IPS-NIHi7 (cell line): ENCODE data around the gene EML3.
"Not testable (repeated sequence)": the region's sequence is repeated elsewhere in the genome, so short reads cannot be mapped to it uniquely, and the experiment has no call there.

Experiments used
- DNase-seq: peaks from one replicate; pipeline ENCODE4 v3.0.0; 2012; ENCODE audit warnings: mixed read lengths; ENCODE audit errors: extremely low spot score

EML3 gene, protein sequence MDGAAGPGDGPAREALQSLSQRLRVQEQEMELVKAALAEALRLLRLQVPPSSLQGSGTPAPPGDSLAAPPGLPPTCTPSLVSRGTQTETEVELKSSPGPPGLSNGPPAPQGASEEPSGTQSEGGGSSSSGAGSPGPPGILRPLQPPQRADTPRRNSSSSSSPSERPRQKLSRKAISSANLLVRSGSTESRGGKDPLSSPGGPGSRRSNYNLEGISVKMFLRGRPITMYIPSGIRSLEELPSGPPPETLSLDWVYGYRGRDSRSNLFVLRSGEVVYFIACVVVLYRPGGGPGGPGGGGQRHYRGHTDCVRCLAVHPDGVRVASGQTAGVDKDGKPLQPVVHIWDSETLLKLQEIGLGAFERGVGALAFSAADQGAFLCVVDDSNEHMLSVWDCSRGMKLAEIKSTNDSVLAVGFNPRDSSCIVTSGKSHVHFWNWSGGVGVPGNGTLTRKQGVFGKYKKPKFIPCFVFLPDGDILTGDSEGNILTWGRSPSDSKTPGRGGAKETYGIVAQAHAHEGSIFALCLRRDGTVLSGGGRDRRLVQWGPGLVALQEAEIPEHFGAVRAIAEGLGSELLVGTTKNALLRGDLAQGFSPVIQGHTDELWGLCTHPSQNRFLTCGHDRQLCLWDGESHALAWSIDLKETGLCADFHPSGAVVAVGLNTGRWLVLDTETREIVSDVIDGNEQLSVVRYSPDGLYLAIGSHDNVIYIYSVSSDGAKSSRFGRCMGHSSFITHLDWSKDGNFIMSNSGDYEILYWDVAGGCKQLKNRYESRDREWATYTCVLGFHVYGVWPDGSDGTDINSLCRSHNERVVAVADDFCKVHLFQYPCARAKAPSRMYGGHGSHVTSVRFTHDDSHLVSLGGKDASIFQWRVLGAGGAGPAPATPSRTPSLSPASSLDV

DNA sequence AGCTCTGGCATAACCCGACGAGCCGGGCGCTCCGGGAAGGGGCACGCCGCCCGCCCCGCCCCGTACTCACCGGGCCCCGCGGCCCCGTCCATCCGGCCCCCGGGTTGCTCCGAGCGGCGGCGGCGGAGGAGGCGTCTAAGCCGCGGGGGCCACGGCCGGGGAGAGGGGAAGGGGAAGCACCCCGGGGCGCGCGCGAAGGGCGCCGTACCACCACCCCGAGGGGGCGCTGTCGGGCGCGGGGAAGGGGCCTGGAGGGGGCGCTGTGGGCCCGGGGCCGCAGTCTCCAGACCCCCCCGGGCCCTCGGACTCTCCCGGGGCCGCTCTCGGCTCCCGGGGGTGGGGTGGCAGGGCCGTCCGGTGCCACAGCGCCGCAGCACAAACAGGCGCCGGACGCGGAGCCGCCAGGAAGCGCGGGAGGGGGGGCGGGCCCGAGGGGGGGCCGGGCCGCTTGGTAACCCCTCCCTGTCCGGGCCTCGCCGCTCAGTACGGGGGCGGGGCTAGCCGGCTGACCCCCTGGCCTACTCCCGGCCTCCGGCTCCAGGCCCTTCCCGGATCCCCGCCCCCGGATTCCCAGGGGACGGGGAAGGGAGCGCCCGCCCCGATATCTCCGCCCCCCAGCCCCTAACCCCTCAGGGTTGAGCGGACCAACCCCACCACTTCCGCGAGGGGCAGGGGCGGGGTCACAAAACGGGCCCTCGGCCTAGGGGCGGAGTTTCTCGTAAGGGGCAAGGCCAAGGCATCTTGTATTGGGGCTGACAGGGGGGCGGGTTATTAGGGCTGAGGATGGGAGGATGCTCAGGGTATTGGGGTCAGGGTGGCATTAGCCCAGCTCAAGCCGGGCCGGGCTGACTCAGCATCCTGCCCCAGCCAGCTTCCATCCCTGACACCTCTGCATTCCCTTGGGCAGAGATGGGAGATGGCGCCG lies at the start of gene EML3, which contains the start of gene ROM1:
Gene EML3 (minus strand): TSS at position 410 of the 925 bp plus-strand sequence. CDS start 318 bp downstream, at position 92.
Gene ROM1 (plus strand): TSS at position 892 of the 925 bp plus-strand sequence. CDS start 25 bp downstream, at position 917.
- DNase-seq, result peak; percentile 97

DNA sequence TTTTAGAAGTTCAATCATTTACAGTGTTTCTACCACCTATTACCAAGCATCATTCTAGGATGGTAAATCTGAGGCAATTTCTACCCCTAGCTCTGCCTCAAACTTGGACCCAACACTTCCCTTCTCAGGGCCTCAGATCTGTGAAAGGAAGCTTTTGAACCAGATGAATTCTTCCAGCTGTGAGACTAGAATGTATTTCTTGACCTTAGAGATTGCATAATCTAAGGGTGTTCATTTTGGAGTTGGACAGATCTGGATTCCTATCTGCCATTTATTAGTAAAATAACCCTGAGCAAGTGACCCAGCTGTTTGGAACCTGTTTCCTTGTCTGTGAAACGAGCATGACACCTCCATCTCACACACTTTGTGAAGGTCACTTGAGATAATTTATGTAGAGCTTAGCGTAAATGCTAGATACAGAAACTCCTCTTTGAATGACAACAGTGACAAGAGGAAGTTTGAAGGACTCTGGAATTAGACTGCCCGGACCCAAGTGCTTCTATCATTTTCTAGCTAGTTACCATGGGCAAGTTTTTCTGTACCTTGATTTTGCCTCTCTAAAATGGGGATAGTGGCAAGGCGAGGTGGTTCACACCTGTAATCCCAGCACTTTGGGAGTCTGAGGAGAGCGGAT lies 44.3 kb upstream of the EML3 start:
- DNase-seq, result no peak

DNA sequence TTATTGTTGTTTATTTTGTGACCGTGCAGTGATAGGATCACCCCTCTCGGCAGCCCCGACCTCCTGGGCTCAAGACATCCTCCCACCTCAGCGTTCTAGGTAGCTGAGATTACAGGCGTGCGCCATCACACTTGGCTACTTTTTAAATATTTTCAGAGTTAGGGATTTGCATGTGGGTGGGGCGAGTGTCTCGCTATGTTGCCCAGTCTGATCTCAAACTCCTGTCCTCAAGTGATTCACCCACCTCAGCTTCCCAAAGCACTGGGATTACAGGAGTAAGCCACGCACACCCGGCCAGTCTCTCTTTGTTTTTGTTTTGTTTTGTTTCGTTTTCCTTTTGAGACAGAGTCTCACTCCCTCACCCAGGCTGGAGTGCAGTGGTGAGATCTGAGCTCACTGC lies 41.7 kb upstream of the EML3 start:
- no peak for DNase-seq

DNA sequence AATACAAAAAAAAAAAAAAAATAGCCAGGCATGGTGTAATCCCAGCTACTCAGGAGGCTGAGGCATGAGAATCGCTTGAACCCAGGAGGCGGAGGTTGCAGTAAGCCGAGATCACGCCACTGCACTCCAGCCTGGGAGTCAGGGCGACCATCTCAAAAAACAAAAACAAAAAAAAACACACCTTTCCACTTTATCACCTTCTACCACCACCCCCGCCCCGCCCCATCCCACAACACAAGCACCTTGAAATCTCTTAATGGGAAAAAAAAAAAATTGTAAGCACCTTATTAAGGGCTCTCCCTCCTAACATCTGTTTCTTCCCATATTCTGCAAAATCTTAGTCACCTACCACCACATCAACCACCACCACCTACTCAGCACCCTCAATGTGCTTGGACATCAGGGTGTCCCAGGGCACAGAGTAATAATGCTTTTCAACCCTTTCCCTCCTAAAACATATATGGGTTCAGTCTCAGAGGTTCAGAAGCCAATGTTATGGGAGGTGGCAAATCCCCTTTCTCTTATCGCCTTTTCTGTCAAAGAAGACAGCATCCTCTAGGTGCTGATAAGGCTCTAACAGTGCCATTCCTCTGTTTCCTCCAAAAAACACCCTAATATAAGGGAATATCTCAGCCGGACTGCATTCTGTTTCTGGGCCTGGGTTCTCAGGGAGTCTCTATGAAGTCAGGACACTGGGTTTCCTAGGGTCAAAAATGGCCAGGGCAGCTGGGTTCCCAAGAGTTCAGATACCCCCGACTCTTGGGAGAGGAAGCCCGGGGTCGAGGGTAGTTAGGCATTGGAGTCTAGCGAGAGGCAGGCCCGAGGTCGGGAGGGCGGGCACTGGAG lies 39.8 kb upstream of the EML3 start:
- DNase-seq, result no peak

DNA sequence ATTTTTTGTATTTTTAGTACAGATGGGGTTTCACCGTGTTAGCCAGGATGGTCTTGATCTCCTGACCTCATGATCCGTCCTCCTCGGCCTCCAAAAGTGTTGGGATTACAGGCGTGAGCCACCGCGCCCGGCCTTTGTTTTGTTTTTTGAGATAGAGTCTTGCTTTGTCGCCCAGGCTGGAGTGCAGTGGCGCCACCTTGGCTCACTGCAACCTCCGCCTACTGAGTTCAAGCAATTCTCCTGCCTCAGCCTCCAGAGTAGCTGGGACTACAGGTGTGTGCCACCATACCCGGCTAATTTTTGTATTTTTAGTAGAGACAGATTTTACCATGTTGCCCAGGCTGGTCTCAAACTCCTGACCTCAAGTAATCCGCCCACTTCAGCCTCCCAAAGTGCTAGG lies 37.7 kb upstream of the EML3 start:
- not testable (repeated sequence) for DNase-seq

DNA sequence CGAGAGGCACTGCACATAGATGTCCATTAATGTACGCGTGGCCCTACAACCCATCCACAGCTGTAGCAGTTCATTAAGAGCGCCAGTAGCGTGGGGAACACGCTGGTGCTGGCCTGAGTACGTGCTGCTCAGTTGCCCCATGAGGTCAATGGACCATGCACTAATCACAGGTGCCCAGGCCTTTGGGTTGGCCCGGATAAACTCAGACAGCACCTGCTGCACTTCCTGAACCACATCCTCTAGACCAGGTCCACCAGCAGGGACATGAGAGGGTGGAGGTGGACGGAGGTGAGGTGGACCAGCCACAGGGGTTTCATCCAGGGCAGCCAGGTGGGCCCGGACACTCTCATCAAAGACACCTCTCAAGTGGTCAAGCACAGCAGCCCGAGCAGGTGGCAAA lies 36.9 kb upstream of the EML3 start:
- DNase-seq, result no peak

DNA sequence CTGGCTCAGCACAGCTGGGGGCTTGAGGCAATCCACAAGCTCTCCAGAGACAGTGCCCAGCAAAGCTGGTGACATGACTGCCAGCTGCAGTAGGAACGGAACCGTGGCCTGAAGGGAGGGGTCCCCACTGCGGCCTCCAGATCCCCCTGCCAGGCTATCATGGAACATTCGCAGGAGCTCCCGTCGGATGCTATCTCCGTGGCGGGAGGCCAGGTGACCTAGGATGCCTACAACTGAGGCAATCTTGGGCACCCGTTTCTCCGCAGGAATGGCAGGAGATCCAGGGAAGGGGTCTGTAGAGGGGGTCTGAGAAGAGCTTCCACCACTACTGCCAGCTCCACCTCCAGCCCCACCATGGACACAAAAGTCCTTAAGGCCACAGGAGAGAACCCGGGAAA lies 36.4 kb upstream of the EML3 start:
- DNase-seq, result no peak

DNA sequence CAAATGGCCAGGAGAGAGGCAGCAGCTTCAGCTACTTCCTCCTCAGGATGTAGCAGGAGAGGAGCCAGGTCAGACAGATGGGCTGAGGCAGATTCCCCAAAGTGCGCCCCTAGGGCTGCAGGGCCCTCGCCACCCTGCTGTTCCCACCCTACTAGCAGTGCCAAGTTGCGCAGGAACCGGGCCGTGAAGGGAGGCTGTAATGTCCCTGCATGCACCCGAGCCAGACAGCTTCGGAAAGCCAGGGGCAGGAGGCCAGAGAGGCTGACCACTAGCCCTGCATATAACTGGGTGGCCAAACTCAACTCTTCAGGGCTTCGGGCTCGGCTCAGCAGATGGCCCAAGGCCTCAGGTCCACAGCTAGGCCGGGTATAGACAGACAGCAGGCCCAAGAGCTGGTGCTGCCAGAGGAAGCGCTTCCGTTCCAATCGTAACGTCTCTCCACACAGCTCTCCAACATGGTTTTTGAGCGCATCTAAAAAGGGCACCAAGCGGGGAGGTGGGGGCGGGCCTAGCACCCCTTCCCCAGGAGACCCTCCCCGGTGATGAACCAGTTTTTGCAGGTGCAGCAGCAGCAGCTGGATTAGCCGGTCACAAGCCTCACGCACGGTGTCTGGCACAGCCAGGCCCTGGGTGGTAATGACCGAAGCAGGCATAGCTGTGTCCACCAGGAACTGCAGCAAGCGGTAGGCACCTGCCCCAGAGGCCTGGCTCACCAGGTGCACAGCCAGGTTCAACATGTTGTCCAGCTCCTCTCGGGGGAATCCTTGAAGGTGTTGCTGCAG lies 35.8 kb upstream of the EML3 start:
- DNase-seq, result no peak

DNA sequence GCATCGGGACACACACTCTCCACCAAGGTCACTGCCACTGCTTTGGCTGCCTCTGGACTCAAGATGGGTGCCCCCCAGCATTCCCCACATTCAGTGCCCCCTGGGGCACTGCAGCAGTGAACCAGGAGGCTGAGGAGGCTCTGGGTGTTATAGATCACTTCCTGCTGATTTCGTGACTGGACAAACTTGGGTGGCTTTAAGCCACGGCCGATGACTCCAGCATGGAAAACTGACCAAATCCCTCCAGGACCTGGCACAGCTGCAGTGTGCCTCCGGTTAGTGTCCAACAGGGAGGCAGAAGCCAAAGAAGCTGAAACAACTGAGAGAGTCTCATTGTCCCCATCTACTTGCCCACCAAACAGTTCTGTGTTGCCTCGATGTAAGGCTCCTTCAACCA lies 35.0 kb upstream of the EML3 start:
- no peak for DNase-seq

DNA sequence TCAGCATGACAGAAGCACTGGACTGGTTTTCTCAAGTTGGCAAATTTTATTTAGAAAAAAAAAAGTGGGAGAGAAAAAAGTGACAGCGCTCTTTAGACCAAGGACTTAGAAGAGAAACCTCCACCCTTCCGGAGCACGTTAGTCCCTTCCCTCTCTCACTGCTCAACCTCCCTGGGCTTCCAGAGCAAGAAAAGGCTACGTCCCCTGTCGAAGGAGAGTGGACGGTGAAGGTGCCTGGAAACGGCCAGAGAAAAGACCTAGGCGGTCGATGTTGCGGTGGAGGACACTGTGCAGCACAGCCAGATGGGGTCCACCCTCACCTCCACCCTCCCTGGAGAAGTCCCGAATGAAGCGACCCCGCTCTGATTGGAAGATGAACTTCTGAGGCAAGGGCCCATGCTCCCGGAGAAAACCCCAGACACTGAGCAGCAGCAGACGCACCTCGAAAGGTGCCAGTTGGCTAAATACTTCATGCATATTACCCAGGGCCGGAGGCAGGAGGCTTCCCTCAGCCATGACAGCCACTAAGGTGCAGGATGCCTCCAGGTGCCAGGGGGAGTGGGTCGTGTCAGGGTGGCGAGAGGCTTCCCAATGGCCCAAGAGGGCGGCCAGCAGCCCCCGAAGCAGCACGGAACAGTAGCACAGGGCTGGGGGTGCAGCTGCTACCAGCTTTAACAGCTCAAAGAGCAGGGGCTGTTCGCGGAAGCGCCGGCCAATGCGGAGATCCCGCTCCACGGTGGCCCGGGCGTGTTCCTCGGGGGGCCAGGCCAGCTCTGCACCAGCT lies 34.4 kb upstream of the EML3 start:
- peak; percentile 22 for DNase-seq

DNA sequence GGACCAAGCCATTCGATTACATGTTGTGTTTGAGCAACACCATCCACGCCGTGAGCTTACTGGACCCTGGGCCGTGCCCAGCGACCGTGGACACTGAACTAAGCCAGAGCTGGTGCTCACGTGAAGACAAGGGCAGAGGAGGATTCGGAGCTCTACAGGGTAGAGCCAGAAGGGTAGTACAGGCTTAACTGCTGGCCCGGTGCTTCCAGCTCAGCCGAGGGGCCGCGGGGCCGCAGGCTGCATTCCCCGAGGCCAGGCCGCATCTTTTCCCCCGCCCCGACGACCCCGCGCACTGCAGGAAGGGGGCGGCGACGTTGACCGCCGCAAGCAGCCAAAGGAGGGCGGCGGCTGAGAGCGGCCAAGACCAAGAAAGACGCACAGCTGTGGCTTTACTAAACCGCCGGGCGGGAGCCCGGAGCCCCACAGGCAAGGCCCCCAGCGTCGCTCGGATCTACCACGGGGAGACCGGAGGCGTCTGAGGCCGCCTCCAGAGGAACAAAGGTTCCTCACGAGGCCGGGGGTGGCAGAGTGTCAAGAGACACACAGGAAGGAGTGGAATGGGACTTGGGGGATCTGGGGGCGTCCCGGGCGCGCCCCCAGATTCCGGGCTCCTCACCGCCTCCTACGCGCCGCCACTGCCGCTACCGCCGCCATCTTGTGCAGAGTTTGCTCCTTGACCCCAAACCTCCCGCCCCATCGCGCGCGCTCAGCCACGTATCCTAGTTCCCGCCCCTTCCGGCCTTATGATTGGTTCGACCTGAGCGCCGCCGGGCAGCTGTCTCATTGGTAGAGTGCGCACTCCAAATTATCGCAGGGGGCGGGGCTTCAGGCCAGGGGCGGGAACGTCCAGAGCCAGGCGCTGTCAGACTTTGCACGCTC lies 33.6 kb upstream of the EML3 start, which contains the start of gene GANAB:
Gene GANAB (minus strand): TSS at position 668 of the 879 bp plus-strand sequence. CDS start 14 bp downstream, at position 654.
- peak; percentile 100 for DNase-seq

DNA sequence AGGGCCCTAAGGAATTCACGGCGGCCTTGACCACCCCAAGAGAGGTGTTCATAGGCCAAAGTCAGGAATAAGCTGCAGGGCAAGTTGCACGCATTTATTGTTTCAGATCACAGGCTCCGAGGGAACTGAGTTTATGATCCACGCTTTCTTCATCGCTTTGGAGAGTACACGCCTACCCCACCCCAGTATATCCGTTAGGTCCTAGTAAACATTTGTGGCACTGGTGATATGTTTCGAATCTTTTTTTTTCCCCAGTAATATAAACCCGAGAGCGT lies 33.0 kb upstream of the EML3 start:
- no peak for DNase-seq

DNA sequence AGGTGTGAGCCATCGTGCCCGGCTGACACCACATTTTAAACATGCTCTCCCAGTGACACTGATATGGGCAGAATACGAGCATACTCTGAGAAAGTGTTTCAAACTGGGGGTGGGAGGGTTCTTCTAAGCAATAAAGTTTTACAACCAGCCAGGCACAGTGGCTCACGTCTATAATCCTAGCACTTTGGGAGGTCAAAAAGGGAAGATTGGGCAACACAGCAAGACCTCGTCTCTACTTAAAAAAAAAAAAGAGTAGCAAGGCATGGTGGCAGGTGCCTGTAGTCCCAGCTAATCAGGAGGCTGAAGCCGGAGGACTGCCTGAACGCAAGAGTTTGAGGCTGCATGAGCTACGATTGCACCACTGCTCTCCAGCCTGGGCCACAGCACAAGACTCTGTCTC lies 31.6 kb upstream of the EML3 start:
- no peak for DNase-seq

DNA sequence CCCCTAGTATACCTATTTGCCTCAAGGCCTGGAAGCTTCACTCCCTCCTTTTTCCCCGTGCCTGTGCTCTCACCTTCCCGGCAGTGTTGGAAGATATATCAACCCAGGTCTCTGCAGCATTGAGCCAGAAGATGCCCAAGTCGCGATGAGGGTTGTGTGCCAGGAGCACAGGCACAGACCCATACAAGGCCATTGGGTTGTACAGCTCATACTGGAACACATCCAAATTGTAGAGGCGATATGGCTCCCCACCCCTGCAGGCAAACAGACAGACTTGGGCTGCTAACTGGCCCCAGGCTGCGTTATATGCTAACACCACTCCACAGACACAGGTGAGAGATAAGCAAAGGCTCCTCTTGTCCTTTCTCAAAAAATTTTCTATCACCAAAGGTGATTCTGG lies 19.9 kb upstream of the EML3 start:
- no peak for DNase-seq

DNA sequence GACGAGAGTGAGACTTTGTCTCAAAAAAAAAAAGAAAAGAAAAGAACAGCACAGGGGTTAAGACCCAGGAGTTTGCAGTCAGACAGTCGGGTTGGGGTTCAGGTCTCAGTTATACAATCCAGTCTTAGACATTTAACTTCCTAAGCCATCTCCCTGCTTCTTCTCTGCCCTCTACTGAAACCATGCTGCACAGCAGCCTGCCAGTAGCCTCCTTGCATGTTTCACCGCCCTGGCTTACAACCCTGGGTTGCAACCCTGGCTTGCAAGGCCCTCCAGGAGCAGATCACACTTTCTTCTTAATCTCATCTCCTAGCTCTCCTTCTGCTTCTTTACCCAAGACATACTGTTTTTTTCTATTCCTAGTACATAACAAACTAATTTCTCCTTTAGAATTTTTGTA lies 15.1 kb upstream of the EML3 start:
- DNase-seq, result no peak

DNA sequence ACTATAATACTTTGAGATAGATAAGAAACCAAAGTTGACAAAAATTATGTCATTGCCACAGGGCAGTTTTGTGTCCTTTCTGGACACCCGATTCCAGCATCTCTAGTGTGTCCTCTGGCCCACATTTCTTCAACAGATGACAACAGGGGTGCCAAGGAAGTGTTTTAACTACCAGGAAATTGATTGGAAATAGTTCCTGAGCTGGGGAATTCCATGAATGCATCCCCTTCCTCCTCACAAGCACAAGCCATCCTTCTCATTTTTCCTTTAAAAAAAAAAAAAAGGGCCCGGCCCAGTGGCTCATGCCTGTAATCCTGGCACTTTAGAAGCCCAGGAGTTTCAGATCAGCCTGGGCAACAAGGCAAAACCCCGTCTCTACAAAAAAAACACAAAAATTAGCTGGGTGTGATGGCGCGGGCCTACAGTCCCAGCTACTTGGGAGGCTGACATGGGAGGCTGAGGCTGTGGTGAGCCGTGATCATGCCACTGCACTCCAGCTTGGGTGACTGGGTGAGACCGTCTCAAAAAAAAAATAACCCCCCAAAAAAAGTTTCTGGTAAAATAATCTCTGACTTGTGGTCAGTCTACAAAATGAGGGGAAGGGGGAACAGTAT lies 10.0 kb upstream of the EML3 start:
- DNase-seq, result no peak
